Measurements from ENCODE around the gene GLDN. TPM values are rescaled to one million over a fixed set of nuclear protein-coding genes. Genes with fewer than 3 reads are reported as not detected.

Gene GLDN
- total and polyA plus RNA-seq, 4 experiments from 2014 or later, result not detected

GRCh38 chr15:51349156-51349844 lies 7.8 kb downstream of the GLDN start:
- H3K4me1 Mint-ChIP-seq, result peaks cover 0 to 2% (median under 1%) of the 10 kb centered on the region in 4 donors
- intact Hi-C loops (cut with micrococcal nuclease), result no loop called here
- H3K27ac ChIP-seq (ENCODE audit: low read depth, low read length), result no peak overlapping the region

DNA sequence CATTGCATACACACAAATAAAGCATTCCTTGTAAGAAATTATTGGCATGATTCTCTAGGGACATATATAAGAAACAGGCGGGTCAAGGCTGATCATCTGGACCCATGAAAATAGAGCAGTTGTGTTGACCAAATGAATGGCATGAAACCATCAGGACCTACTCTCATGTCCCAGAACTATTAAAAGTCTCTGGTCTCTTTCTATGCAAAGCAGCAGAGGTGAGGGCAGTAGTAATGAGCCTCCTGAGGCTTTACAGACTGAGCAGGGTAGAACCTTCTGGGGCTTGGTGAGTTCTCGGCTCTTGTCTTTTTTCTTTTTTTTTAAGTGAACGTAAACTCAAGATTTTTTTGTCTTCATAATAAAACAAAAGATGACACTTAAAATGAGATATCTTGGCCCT lies 9.3 kb downstream of the GLDN start:
- Histone ChIP-seq H3K4me3 (ENCODE audit: low read length in 2 of 2) (no peak overlapping the region), H3K27me3 (ENCODE audit: insufficient read depth, low read length) (no peaks in the 10 kb centered on the region), H3K4me1 (ENCODE audit: insufficient read depth, low read length) (no peaks in the 10 kb centered on the region), H3K27ac (ENCODE audit: low read depth, low read length) (no peak overlapping the region), H3K36me3 (ENCODE audit: insufficient read depth, low read length) (no peaks in the 10 kb centered on the region), H3K9me3 (ENCODE audit: control insufficient read depth in 1 of 2, low read length in 2 of 2) (no peaks in the 10 kb centered on the region)
- peaks cover 5 to 11% of the 10 kb centered on the region in 2 donors for H3K27me3 Mint-ChIP-seq
- H3K36me3 Mint-ChIP-seq, result no peaks in the 10 kb centered on the region
- DNase-seq, result no peak
- ChIA-PET POLR2A (ENCODE audit: partially characterized antibody) (no interaction called here), CTCF (ENCODE audit: partially characterized antibody) (no interaction called here)
- no peak overlapping the region for H3K27ac Mint-ChIP-seq
- H3K9me3 Mint-ChIP-seq, result peaks cover 0 to 2% (median 0%) of the 10 kb centered on the region in 8 donors
- peaks cover 0 to 2% (median under 1%) of the 10 kb centered on the region in 4 donors for H3K4me1 Mint-ChIP-seq
- no peak overlapping the region for H3K4me3 Mint-ChIP-seq
- intact Hi-C loops (cut with micrococcal nuclease), result no loop called here

More at GRCh38 chr15:51349156-51349844, 7.8 kb downstream of the GLDN start:
- Mint-ChIP-seq H3K27ac (no peak overlapping the region), H3K36me3 (no peaks in the 10 kb centered on the region), H3K9me3 (peaks cover 0 to under 1% (median 0%) of the 10 kb centered on the region in 8 donors), H3K4me3 (no peak overlapping the region), H3K27me3 (peaks cover 3 to 11% of the 10 kb centered on the region in 2 donors)
- no peak overlapping the region for H3K4me3 ChIP-seq (ENCODE audit: low read length in 2 of 2)
- H3K4me1 ChIP-seq (ENCODE audit: insufficient read depth, low read length), result no peaks in the 10 kb centered on the region
- H3K36me3 ChIP-seq (ENCODE audit: insufficient read depth, low read length), result no peaks in the 10 kb centered on the region
- POLR2A ChIA-PET (ENCODE audit: partially characterized antibody), result no interaction called here
- no peak for DNase-seq
- H3K9me3 ChIP-seq (ENCODE audit: control insufficient read depth in 1 of 2, low read length in 2 of 2), result no peaks in the 10 kb centered on the region
- H3K27me3 ChIP-seq (ENCODE audit: insufficient read depth, low read length), result no peaks in the 10 kb centered on the region
- CTCF ChIA-PET (ENCODE audit: partially characterized antibody), result no interaction called here

DNA sequence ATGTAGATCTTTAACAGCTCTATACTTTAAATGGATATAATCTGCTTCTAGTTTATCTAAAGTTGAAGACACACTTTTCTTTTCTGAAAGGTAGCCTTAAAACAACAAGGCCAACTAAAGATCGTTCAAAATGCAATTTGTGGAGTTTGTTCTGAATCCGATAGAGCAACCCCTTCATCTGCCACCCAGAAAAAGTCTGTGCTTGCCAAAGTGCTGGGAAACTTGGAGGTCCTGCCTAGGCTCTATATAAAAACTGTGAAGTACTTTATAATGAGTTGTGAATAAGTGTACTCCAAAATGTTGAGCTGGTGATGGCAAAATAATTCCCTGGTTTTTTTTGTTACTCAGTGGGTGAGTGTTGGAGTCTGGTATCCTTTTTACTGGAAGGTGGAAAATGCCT lies 12.5 kb downstream of the GLDN start:
- CTCF ChIA-PET (ENCODE audit: partially characterized antibody), result interaction anchor here (0.7 kb wide), 1 partner anchor 346 kb away, joined by 4 read pairs; no protein-coding TSS in a partner anchor
- H3K27me3 Mint-ChIP-seq, result peaks cover 4 to 7% of the 10 kb centered on the region in 2 donors
- no peak overlapping the region for H3K4me3 ChIP-seq (ENCODE audit: low read length in 2 of 2)
- POLR2A ChIA-PET (ENCODE audit: partially characterized antibody), result no interaction called here
- no peaks in the 10 kb centered on the region for H3K4me1 ChIP-seq (ENCODE audit: insufficient read depth, low read length)
- no peak overlapping the region for H3K27ac ChIP-seq (ENCODE audit: low read depth, low read length)
- no peaks in the 10 kb centered on the region for H3K27me3 ChIP-seq (ENCODE audit: insufficient read depth, low read length)
- no peak for DNase-seq
- no peak overlapping the region for H3K4me3 Mint-ChIP-seq
- intact Hi-C loops (cut with micrococcal nuclease), result no loop called here
- H3K36me3 ChIP-seq (ENCODE audit: insufficient read depth, low read length), result no peaks in the 10 kb centered on the region
- no peaks in the 10 kb centered on the region for H3K9me3 ChIP-seq (ENCODE audit: control insufficient read depth in 1 of 2, low read length in 2 of 2)
- H3K36me3 Mint-ChIP-seq, result no peaks in the 10 kb centered on the region
- peaks cover 0 to 2% (median under 1%) of the 10 kb centered on the region in 4 donors for H3K4me1 Mint-ChIP-seq
- no peak overlapping the region for H3K27ac Mint-ChIP-seq
- H3K9me3 Mint-ChIP-seq, result peaks cover 0 to 2% (median 0%) of the 10 kb centered on the region in 8 donors

- Histone ChIP-seq H3K27ac (ENCODE audit: low read depth, low read length) (no peak overlapping the region), H3K9me3 (ENCODE audit: control insufficient read depth in 1 of 2, low read length in 2 of 2) (no peaks in the 10 kb centered on the region), H3K4me1 (ENCODE audit: insufficient read depth, low read length) (no peaks in the 10 kb centered on the region), H3K36me3 (ENCODE audit: insufficient read depth, low read length) (no peaks in the 10 kb centered on the region), H3K27me3 (ENCODE audit: insufficient read depth, low read length) (no peaks in the 10 kb centered on the region), H3K4me3 (ENCODE audit: low read length in 2 of 2) (no peak overlapping the region)
- H3K4me1 Mint-ChIP-seq, result peaks cover 0 to 2% (median under 1%) of the 10 kb centered on the region in 4 donors
- no peak for DNase-seq
- no peak overlapping the region for H3K4me3 Mint-ChIP-seq
- CTCF ChIA-PET (ENCODE audit: partially characterized antibody), result no interaction called here
- H3K9me3 Mint-ChIP-seq, result peaks cover 0 to 2% (median 0%) of the 10 kb centered on the region in 8 donors
- no peaks in the 10 kb centered on the region for H3K36me3 Mint-ChIP-seq
- intact Hi-C loops (cut with micrococcal nuclease), result no loop called here
- no peak overlapping the region for H3K27ac Mint-ChIP-seq
- H3K27me3 Mint-ChIP-seq, result peaks cover 4 to 7% of the 10 kb centered on the region in 2 donors
- POLR2A ChIA-PET (ENCODE audit: partially characterized antibody), result no interaction called here
These were observed 13.6 kb downstream of the GLDN start for GRCh38 chr15:51355096-51355495.

- H3K9me3 Mint-ChIP-seq, result peaks cover 0 to 2% (median 0%) of the 10 kb centered on the region in 8 donors
- H3K27ac Mint-ChIP-seq, result no peak overlapping the region
- CTCF ChIA-PET (ENCODE audit: partially characterized antibody), result no interaction called here
- no peaks in the 10 kb centered on the region for H3K4me1 ChIP-seq (ENCODE audit: insufficient read depth, low read length)
- H3K27me3 Mint-ChIP-seq, result peaks cover 4 to 5% of the 10 kb centered on the region in 2 donors
- POLR2A ChIA-PET (ENCODE audit: partially characterized antibody), result no interaction called here
- H3K36me3 Mint-ChIP-seq, result no peaks in the 10 kb centered on the region
- H3K4me3 ChIP-seq (ENCODE audit: low read length in 2 of 2), result no peak overlapping the region
- intact Hi-C loops (cut with micrococcal nuclease), result no loop called here
- no peaks in the 10 kb centered on the region for H3K27me3 ChIP-seq (ENCODE audit: insufficient read depth, low read length)
- no peak for DNase-seq
- H3K9me3 ChIP-seq (ENCODE audit: control insufficient read depth in 1 of 2, low read length in 2 of 2), result no peaks in the 10 kb centered on the region
- H3K36me3 ChIP-seq (ENCODE audit: insufficient read depth, low read length), result no peaks in the 10 kb centered on the region
- H3K27ac ChIP-seq (ENCODE audit: low read depth, low read length), result no peak overlapping the region
- H3K4me3 Mint-ChIP-seq, result no peak overlapping the region
- peaks cover 0 to 2% (median under 1%) of the 10 kb centered on the region in 4 donors for H3K4me1 Mint-ChIP-seq
These were observed 14.7 kb downstream of the GLDN start for GRCh38 chr15:51356147-51356546.

DNA sequence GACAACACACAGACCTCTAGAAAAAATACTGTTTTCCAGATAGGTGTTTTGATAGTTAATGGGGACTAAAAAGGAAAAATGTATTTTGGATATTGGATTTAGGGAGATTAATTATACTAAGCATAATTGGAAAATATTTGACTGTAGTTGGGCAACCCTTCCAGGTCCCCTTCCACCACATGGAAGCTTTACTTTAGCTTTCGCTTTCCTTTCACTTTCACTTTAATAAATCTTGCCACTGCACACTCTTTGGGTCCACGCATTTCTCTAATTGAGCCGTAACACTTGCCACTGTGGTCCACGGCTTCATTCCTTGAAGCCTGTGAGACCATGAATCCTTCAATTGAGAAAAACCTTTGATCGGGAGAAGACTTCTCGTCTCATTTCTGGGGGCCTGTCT lies 15.5 kb downstream of the GLDN start:
- Mint-ChIP-seq H3K27ac (no peak overlapping the region), H3K4me3 (peak overlapping the region in 1 of 8 donors; percentile 47), H3K4me1 (peaks cover 0 to 2% (median under 1%) of the 10 kb centered on the region in 4 donors), H3K36me3 (no peaks in the 10 kb centered on the region), H3K27me3 (peaks cover under 1 to 4% of the 10 kb centered on the region in 2 donors), H3K9me3 (peaks cover 0 to 2% (median 0%) of the 10 kb centered on the region in 8 donors)
- Histone ChIP-seq H3K9me3 (ENCODE audit: control insufficient read depth in 1 of 2, low read length in 2 of 2) (no peaks in the 10 kb centered on the region), H3K27ac (ENCODE audit: low read depth, low read length) (no peak overlapping the region), H3K27me3 (ENCODE audit: insufficient read depth, low read length) (no peaks in the 10 kb centered on the region), H3K4me1 (ENCODE audit: insufficient read depth, low read length) (no peaks in the 10 kb centered on the region), H3K36me3 (ENCODE audit: insufficient read depth, low read length) (no peaks in the 10 kb centered on the region), H3K4me3 (ENCODE audit: low read length in 2 of 2) (no peak overlapping the region)
- ChIA-PET POLR2A (ENCODE audit: partially characterized antibody) (no interaction called here), CTCF (ENCODE audit: partially characterized antibody) (no interaction called here)
- intact Hi-C loops (cut with micrococcal nuclease), result no loop called here
- no peak for DNase-seq

DNA sequence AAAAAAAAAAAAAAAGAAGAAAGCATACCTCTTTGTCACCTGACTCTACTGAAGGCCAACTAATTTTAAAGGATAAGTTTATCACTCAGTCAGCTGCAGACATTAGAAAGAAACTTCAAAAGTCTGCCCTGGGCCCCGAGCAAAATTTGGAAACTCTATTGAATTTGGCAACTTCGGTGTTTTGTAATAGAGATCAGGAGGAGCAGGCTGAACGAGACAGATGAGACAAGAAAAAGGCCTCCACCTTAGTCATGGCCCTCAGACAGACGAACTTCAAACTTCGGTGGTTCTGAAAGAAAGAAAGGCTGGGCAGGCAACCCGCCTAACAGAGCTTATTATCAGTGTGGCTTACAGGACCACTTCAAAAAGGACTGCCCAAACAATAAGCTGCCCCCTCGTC lies 18.5 kb downstream of the GLDN start:
- Histone ChIP-seq H3K27ac (ENCODE audit: low read depth, low read length) (no peak overlapping the region), H3K27me3 (ENCODE audit: insufficient read depth, low read length) (no peaks in the 10 kb centered on the region), H3K4me3 (ENCODE audit: low read length in 2 of 2) (no peak overlapping the region), H3K9me3 (ENCODE audit: control insufficient read depth in 1 of 2, low read length in 2 of 2) (no peaks in the 10 kb centered on the region), H3K36me3 (ENCODE audit: insufficient read depth, low read length) (no peaks in the 10 kb centered on the region), H3K4me1 (ENCODE audit: insufficient read depth, low read length) (no peaks in the 10 kb centered on the region)
- POLR2A ChIA-PET (ENCODE audit: partially characterized antibody), result no interaction called here
- CTCF ChIA-PET (ENCODE audit: partially characterized antibody), result no interaction called here
- DNase-seq, result no peak
- Mint-ChIP-seq H3K4me1 (peaks cover 0 to 2% (median under 1%) of the 10 kb centered on the region in 4 donors), H3K36me3 (no peaks in the 10 kb centered on the region), H3K27me3 (no peaks in the 10 kb centered on the region), H3K9me3 (no peaks in the 10 kb centered on the region), H3K27ac (no peak overlapping the region), H3K4me3 (no peak overlapping the region)
- intact Hi-C loops (cut with micrococcal nuclease), result no loop called here
